Astrocyte (in vitro differentiated cells and primary cell): ENCODE measurements around the gene NUDT16L1. TPM values are rescaled to one million over a fixed set of nuclear protein-coding genes. Genes with fewer than 3 reads are reported as not detected.

Source experiments
- DNase-seq: peaks from one replicate; pipeline ENCODE4 v3.0.0-alpha.2; 2010; ENCODE audit warnings: low read depth
- FAIRE-seq: peaks from 2 replicates; lab custom pipeline; 2011; peaks lifted over from hg19 to GRCh38; lab: Jason Lieb, UNC
- H2AFZ ChIP-seq: 2 replicates; pipeline ENCODE4 v1.6.0; 2012; ENCODE audit warnings: low read depth, low read length, inconsistent platforms
- H3K27ac ChIP-seq: 2 replicates; pipeline ENCODE4 v1.5.1; 2011; ENCODE audit warnings: low read depth, low read length, inconsistent platforms
- H3K27me3 ChIP-seq: 2 replicates; pipeline ENCODE4 v1.6.0; 2011; ENCODE audit warnings: low read length, inconsistent platforms; ENCODE audit not compliant: insufficient read depth
- H3K36me3 ChIP-seq: 2 replicates; pipeline ENCODE4 v1.5.1; 2011; ENCODE audit warnings: low read length, inconsistent platforms; ENCODE audit not compliant: insufficient read depth
- H3K4me1 ChIP-seq: 2 replicates; pipeline ENCODE4 v1.5.1; 2011; ENCODE audit warnings: low read length, inconsistent platforms; ENCODE audit not compliant: insufficient read depth
- H3K4me2 ChIP-seq: 2 replicates; pipeline ENCODE4 v1.6.0; 2012; ENCODE audit warnings: low read length, inconsistent platforms
- H3K4me3 ChIP-seq: 2 replicates; pipeline ENCODE4 v1.5.1; 2011; ENCODE audit warnings: low read depth, mild to moderate bottlenecking, low read length, inconsistent platforms; ENCODE audit not compliant: insufficient read depth
- H3K79me2 ChIP-seq: 2 replicates; pipeline ENCODE4 v1.6.0; 2012; ENCODE audit warnings: mild to moderate bottlenecking, low read length, inconsistent platforms; ENCODE audit not compliant: insufficient read depth
- H3K9ac ChIP-seq: 2 replicates; pipeline ENCODE4 v1.6.0; 2012; ENCODE audit warnings: mild to moderate bottlenecking, low read length, inconsistent platforms
- H3K9me3 ChIP-seq: 2 replicates; pipeline ENCODE4 v1.5.1; 2012; ENCODE audit warnings: low read depth, mild to moderate bottlenecking, low read length, inconsistent platforms; ENCODE audit not compliant: insufficient read depth
- H4K20me1 ChIP-seq: 2 replicates; pipeline ENCODE4 v1.6.0; 2012; ENCODE audit warnings: low read length, inconsistent platforms; ENCODE audit not compliant: insufficient read depth
- H3K27ac Mint-ChIP-seq: one replicate; pipeline ENCODE4 v1.8.0; 2021; ENCODE audit warnings: mild to moderate bottlenecking, mixed read lengths; ENCODE audit not compliant: unreplicated experiment
- H3K27me3 Mint-ChIP-seq: one replicate; pipeline ENCODE4 v1.8.0; 2021; ENCODE audit warnings: low read depth, mixed read lengths; ENCODE audit not compliant: unreplicated experiment
- H3K36me3 Mint-ChIP-seq: one replicate; pipeline ENCODE4 v1.8.0; 2021; ENCODE audit warnings: low read depth, mixed read lengths; ENCODE audit not compliant: unreplicated experiment
- H3K4me1 Mint-ChIP-seq: one replicate; pipeline ENCODE4 v1.8.0; 2021; ENCODE audit warnings: low read depth, mixed read lengths; ENCODE audit not compliant: unreplicated experiment
- H3K4me3 Mint-ChIP-seq: one replicate; pipeline ENCODE4 v1.8.0; 2021; ENCODE audit warnings: mild to moderate bottlenecking, moderate library complexity, mixed read lengths; ENCODE audit not compliant: unreplicated experiment
- H3K9me3 Mint-ChIP-seq: one replicate; pipeline ENCODE4 v1.8.0; 2021; ENCODE audit warnings: mild to moderate bottlenecking, mixed read lengths; ENCODE audit not compliant: unreplicated experiment
- EZH2 ChIP-seq: IDR thresholded peaks from 2 replicates; pipeline ENCODE4 v1.6.1; 2012; ENCODE audit warnings: mild to moderate bottlenecking, low read length, inconsistent platforms; ENCODE audit not compliant: insufficient read depth
- total RNA-seq: library from RNA; stranded (reverse); gene quantifications from 2 replicates; pipeline ENCODE4 v1.2.1, GENCODE V29; 2021
- TF ChIP-seq, protein P1 (sequence below): IDR thresholded peaks from 2 replicates; pipeline ENCODE4 v1.5.1; 2011; ENCODE audit warnings: low read depth, mild to moderate bottlenecking, inconsistent platforms, low read length, moderate library complexity; ENCODE audit not compliant: insufficient read depth

The NUDT16L1 gene
- total RNA-seq, 1 donor from 2014 or later: 42.2 TPM

DNA sequence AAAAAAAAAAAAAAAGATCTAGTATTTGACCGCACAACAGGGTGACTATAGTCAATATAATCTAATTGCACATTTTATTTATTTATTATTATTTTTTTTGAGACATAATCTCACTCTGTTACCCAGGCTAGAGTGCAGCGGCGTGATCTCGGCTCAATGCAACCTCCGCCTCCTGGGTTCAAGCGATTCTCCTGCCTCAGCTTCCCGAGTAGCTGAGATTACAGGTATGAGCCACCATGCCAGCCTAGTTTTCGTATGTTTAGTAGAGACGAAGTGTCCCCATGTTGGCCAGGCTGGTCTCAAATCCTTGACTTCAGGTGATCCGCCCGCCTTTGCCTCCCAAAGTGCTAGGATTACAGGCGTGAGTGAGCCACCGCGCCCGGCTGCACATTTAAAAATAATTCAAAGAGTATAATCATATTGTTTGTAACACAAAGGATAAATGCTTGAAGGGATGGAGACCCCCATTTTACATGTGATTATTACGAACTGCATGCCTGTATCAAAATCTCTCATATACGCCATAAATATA, 39.9 kb downstream of the NUDT16L1 start:
- peaks cover 9% of the 10 kb centered on the region for H3K4me1 ChIP-seq
- Mint-ChIP-seq H3K9me3 (no peaks in the 10 kb centered on the region), H3K27me3 (peaks cover 5% of the 10 kb centered on the region), H3K27ac (peak overlapping the region; percentile 62), H3K36me3 (peaks cover 8% of the 10 kb centered on the region), H3K4me1 (peaks cover 8% of the 10 kb centered on the region), H3K4me3 (peak overlapping the region; percentile 91)
- no peak for FAIRE-seq
- no peaks in the 10 kb centered on the region for H3K27me3 ChIP-seq
- no peak for TF ChIP-seq EZH2
- TF ChIP-seq, protein P1, sequence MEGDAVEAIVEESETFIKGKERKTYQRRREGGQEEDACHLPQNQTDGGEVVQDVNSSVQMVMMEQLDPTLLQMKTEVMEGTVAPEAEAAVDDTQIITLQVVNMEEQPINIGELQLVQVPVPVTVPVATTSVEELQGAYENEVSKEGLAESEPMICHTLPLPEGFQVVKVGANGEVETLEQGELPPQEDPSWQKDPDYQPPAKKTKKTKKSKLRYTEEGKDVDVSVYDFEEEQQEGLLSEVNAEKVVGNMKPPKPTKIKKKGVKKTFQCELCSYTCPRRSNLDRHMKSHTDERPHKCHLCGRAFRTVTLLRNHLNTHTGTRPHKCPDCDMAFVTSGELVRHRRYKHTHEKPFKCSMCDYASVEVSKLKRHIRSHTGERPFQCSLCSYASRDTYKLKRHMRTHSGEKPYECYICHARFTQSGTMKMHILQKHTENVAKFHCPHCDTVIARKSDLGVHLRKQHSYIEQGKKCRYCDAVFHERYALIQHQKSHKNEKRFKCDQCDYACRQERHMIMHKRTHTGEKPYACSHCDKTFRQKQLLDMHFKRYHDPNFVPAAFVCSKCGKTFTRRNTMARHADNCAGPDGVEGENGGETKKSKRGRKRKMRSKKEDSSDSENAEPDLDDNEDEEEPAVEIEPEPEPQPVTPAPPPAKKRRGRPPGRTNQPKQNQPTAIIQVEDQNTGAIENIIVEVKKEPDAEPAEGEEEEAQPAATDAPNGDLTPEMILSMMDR: no peak
- no peaks in the 10 kb centered on the region for H3K9me3 ChIP-seq
- peak overlapping the region; percentile 100 for H3K4me2 ChIP-seq
- peaks cover 7% of the 10 kb centered on the region for H3K36me3 ChIP-seq
- DNase-seq: no peak
- H3K79me2 ChIP-seq: peaks cover 34% of the 10 kb centered on the region
- H3K9ac ChIP-seq: peak overlapping the region; percentile 90
- H3K4me3 ChIP-seq: peak overlapping the region; percentile 93
- H3K27ac ChIP-seq: no peak overlapping the region
- peak overlapping the region; percentile 99 for H2AFZ ChIP-seq
- H4K20me1 ChIP-seq: peaks cover 9% of the 10 kb centered on the region

DNA sequence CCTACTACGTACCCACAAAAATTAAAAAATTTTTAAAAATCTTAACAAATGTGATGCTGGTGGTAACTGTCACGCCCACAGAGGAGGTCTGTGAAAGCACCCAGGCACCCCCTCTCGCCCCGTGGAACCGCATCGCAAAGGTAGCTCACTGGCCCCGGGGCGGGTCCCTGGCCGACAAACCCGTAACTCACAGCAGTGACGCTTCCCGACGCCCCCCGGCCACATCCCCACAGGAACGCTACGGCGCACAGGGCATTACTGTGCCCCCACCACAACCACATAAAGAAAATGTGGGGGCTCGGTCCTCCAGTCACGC, 40.3 kb downstream of the NUDT16L1 start:
- no peaks in the 10 kb centered on the region for H3K9me3 Mint-ChIP-seq
- no peaks in the 10 kb centered on the region for H3K27me3 ChIP-seq
- H3K36me3 ChIP-seq: peaks cover 7% of the 10 kb centered on the region
- H3K27ac ChIP-seq: peak overlapping the region; percentile 45
- peaks cover 9% of the 10 kb centered on the region for H3K4me1 ChIP-seq
- TF ChIP-seq, protein P1: no peak
- no peak for TF ChIP-seq EZH2
- H3K4me1 Mint-ChIP-seq: peaks cover 7% of the 10 kb centered on the region
- DNase-seq (no peak), FAIRE-seq (no peak)
- H3K4me2 ChIP-seq: peak overlapping the region; percentile 100
- H3K4me3 ChIP-seq: peak overlapping the region; percentile 93
- H3K79me2 ChIP-seq: peaks cover 34% of the 10 kb centered on the region
- peak overlapping the region; percentile 91 for H3K4me3 Mint-ChIP-seq
- peak overlapping the region; percentile 99 for H2AFZ ChIP-seq
- H4K20me1 ChIP-seq: peaks cover 5% of the 10 kb centered on the region
- peak overlapping the region; percentile 62 for H3K27ac Mint-ChIP-seq
- H3K36me3 Mint-ChIP-seq: peaks cover 6% of the 10 kb centered on the region
- H3K9ac ChIP-seq: peak overlapping the region; percentile 90
- H3K27me3 Mint-ChIP-seq: peaks cover 5% of the 10 kb centered on the region
- H3K9me3 ChIP-seq: no peaks in the 10 kb centered on the region

DNA sequence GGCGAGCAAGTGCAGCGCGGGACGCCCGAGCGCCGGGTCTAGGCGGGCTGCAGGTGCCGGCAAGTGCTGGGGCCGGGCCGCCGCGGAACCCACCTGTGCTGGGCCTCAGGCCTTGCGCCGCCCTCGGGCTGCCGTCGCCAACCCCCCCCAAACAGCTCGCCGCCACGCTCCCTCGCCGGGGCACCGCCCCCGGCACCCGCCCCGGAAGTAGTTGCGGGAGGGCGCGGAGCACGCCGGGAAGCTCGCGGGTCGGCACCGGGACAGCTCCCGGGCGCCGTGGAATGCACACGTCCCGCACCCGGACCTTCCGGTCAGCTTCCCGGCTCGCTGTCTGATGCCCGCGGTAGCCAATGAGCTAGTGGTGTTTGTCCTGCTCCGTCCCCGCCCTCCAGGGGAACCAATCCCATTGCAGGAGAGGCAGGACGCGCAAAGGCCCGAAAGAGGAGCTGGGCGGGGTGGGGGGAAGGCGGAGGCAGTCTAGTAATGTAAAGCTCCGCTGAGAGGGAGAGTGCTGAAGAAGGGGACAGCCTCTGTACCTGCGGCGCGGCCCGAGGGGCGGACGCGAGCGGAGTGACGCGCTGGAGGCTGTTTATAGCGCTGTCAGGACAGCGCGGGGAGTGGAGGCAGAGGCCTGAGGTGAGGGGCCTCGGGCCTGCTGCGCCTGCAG, 40.8 kb downstream of the NUDT16L1 start, which contains the start of the genes ANKS3 and DNAAF8:
Gene ANKS3, minus strand, starts transcription at position 209 of the 667 bp plus-strand sequence. CDS start 4,122 bp downstream, outside the sequence.
Gene DNAAF8, plus strand, starts transcription at position 475 of the 667 bp plus-strand sequence. CDS start 1,978 bp downstream, outside the sequence.
- peaks cover 3% of the 10 kb centered on the region for H4K20me1 ChIP-seq
- Mint-ChIP-seq H3K27me3 (peaks cover 5% of the 10 kb centered on the region), H3K4me3 (peak within 1 kb of the TSS; percentile 91), H3K9me3 (no peaks in the 10 kb centered on the region), H3K4me1 (peaks cover 5% of the 10 kb centered on the region), H3K36me3 (peaks cover 2% of the 10 kb centered on the region), H3K27ac (peak within 1 kb of the TSS; percentile 80)
- H3K4me1 ChIP-seq: peaks cover 9% of the 10 kb centered on the region
- H3K9ac ChIP-seq: peak within 1 kb of the TSS; percentile 90
- FAIRE-seq: no peak
- peak within 1 kb of the TSS; percentile 100 for H3K4me2 ChIP-seq
- TF ChIP-seq, protein P1: no peak
- no peak for TF ChIP-seq EZH2
- DNase-seq: peak; percentile 95
- no peaks in the 10 kb centered on the region for H3K9me3 ChIP-seq
- H3K79me2 ChIP-seq: peaks cover 34% of the 10 kb centered on the region
- H3K36me3 ChIP-seq: peaks cover 7% of the 10 kb centered on the region
- H3K4me3 ChIP-seq: peak within 1 kb of the TSS; percentile 93
- H2AFZ ChIP-seq: peak within 1 kb of the TSS; percentile 99
- H3K27ac ChIP-seq: peak within 1 kb of the TSS; percentile 75
- no peaks in the 10 kb centered on the region for H3K27me3 ChIP-seq
